Mononuclear cell (primary cell): ENCODE measurements around the gene ENSA. TPM values are rescaled to one million over a fixed set of nuclear protein-coding genes. Genes with fewer than 3 reads are reported as not detected.
"Not testable (repeated sequence)": the region's sequence is repeated elsewhere in the genome, so short reads cannot be mapped to it uniquely, and the experiment has no call there.

Source experiments
- H3K27me3 ChIP-seq: 2 replicates; pipeline ENCODE4 v1.6.0; 2011; ENCODE audit warnings: low read length, control low read depth; ENCODE audit not compliant: insufficient read depth
- H3K4me1 ChIP-seq: 2 replicates; pipeline ENCODE4 v1.5.1; 2011; ENCODE audit warnings: mild to moderate bottlenecking, low read length, control low read depth; ENCODE audit not compliant: insufficient read depth
- H3K4me3 ChIP-seq: 2 replicates; pipeline ENCODE4 v1.5.1; 2011; ENCODE audit warnings: mild to moderate bottlenecking, low read length, moderate library complexity
- H3K9me3 ChIP-seq: 2 replicates; pipeline ENCODE4 v1.5.1; 2011; ENCODE audit warnings: low read depth, mild to moderate bottlenecking, control low read depth, low read length
- total RNA-seq: library from RNA; depleted of rRNA; stranded (reverse); fragments of >200 nt; gene quantifications from one replicate; pipeline ENCODE4 v1.2.3, GENCODE V29; 2012

Gene ENSA, protein sequence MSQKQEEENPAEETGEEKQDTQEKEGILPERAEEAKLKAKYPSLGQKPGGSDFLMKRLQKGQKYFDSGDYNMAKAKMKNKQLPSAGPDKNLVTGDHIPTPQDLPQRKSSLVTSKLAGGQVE
- total RNA-seq: 147 TPM

DNA sequence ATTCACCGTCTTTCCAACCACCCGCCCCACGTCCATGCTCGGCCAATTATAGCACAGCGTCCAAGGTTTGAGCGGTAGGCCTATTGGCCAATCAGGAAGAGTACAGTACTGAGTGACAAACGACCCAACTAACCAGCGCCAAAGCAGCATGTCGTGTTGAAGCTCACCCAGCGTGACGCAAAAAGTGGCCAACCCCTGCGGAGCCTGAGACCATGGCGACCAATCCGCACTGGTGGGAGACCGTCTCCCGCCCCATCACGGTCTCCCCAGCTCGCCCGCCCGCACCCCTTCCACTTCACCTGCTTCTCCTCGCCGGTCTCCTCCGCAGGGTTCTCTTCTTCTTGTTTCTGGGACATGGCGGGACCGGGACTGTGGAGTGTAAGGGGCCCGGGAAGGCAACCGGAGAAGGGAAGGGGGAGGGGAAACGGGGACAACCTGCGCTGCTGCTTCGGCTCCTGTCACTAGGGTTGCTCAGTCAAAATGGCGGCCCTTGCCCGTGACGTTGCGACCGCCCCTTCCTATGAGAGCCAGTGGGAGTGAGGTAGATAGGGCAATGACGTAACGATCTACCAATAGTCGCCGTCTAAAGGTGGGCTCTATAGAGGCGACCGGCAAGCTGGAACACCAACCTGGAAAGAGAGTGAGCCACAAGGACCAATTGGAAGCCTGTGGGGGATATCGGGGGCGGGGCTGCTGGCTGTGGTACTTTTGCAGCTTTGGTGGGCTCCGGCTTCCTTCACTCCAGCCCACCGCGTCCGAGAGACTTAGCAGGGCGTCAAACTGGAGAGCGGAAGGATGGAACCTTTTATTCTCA is at the start of gene ENSA:
TSS of gene ENSA (minus strand) at position 498 of the 814 bp plus-strand sequence. CDS start at position 356, 142 bp downstream.
- Histone ChIP-seq H3K4me3 (peak within 1 kb of the TSS; percentile 58), H3K27me3 (no peaks in the 10 kb centered on the region), H3K9me3 (no peaks in the 10 kb centered on the region), H3K4me1 (peaks cover 22% of the 10 kb centered on the region)

DNA sequence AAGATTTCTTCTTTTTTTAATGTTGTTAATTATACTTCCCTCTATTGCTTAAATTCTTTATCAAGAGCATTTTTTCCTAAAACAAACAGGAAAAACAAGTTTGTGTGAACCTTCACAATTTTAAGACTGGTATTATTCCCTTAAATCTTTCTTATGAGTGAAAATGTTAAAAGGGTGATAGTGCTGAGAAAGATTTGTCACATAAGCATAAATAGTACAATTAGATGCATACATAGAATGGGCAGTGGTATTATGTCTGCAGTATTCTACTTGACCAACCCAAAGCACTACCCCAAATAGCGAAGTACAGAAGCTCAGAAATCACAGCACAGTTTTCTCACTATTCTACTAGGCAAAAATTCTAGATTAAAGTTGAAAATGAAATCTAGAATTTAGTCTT is 49.6 kb upstream of the ENSA start:
- no peaks in the 10 kb centered on the region for H3K9me3 ChIP-seq

DNA sequence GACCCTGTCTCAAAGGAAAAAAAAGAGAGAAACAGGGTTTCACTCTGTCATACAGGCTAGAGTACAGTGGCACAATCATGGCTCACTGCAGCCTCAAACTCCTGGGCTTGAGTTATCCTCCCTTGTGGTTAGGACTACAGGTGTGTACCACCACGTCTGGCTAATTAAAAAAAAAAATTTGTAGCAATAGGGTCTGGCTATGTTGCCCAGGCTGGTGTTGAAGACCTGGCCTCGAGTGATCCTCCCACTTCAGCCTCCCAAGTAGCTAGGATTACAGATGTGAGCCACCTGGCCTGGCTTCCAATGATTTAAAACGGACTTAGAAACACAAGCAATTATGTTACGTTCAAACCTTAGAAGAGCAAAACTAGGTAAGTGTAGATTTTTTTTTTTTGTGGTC is 45.5 kb upstream of the ENSA start:
- Histone ChIP-seq H3K4me3 (no peak overlapping the region), H3K27me3 (no peaks in the 10 kb centered on the region), H3K4me1 (no peaks in the 10 kb centered on the region), H3K9me3 (no peaks in the 10 kb centered on the region)

More for the DNA sequence above, 49.6 kb upstream of the ENSA start:
- Histone ChIP-seq H3K27me3 (no peaks in the 10 kb centered on the region), H3K4me3 (no peak overlapping the region), H3K4me1 (peaks cover 1% of the 10 kb centered on the region)

DNA sequence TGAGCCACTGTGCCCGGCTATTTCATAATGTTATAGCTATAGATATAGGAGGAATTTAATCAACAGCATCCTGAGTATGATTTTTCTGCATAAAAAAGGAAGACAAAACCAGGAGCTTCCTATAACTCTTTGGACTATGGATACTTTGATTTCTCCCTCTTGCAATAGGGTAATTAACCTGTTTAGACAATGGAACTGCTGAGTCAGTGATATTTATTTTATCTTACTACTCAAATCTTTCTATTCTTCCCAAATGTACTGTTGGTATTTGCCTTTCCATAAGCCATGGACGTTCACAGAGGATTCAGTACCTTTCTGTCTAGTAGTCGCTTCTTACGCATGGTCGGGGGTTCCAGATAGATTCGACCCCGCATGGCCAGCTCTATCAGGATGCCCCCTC is 33.9 kb upstream of the ENSA start:
- no peak overlapping the region for H3K4me3 ChIP-seq
- no peaks in the 10 kb centered on the region for H3K9me3 ChIP-seq
- H3K27me3 ChIP-seq: no peaks in the 10 kb centered on the region
- no peaks in the 10 kb centered on the region for H3K4me1 ChIP-seq

DNA sequence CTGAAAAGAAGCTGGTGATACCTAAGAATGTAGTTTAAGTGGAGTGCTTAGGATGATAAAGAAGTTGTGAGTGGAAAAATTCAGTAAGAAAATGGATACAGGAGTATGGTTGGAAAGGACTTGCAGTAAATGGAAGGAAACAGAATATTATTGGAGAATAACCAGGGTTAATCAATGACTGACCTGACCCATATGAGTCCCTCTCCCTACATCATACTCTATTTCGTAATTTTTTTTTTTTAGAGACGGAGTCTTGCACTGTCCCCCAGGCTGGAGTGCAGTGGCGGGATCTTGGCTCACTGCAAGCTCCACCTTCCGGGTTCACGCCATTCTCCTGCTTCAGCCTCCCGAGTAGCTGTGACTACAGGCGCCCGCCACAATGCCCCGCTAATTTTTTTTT is 33.4 kb upstream of the ENSA start:
- Histone ChIP-seq H3K4me1 (no peaks in the 10 kb centered on the region), H3K27me3 (no peaks in the 10 kb centered on the region), H3K4me3 (no peak overlapping the region), H3K9me3 (no peaks in the 10 kb centered on the region)

DNA sequence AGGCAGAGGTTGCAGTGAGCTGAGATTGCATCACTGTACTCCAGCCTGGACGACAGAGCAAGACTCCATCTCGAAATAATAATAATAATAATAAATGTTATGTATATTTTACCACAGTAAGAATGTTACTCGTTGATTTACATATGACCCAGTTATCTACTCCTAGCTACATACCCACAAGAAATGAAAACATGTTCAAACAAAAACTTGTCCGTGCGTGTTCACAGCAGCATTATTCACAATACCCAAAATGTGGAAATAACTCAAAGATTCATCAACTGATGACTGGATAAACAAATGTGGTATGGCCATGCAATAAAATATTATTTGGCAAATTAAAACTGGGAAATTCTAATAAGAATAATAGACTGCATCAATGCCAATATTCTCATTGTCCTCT is 31.7 kb upstream of the ENSA start:
- Histone ChIP-seq H3K27me3 (no peaks in the 10 kb centered on the region), H3K9me3 (no peaks in the 10 kb centered on the region), H3K4me3 (no peak overlapping the region), H3K4me1 (no peaks in the 10 kb centered on the region)

DNA sequence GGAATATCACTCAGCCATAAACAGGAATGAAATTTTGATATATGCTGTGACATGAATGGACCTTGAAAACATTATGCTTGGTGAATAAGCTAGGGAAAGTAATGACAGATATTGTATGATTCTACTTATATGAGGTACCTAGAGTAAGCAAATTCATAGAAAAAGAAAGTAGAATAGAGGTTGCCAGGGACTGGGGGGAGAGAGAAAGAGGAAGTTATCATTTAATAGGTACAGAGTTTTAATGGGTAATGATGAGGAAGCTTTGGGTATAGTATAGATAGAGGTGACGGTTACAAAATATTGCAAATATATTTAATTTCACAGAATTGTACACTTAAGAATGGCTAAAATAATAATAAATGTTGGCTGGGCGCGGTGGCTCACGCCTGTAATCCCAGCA is 31.2 kb upstream of the ENSA start:
- Histone ChIP-seq H3K4me1 (no peaks in the 10 kb centered on the region), H3K27me3 (no peaks in the 10 kb centered on the region), H3K9me3 (no peaks in the 10 kb centered on the region), H3K4me3 (no peak overlapping the region)

DNA sequence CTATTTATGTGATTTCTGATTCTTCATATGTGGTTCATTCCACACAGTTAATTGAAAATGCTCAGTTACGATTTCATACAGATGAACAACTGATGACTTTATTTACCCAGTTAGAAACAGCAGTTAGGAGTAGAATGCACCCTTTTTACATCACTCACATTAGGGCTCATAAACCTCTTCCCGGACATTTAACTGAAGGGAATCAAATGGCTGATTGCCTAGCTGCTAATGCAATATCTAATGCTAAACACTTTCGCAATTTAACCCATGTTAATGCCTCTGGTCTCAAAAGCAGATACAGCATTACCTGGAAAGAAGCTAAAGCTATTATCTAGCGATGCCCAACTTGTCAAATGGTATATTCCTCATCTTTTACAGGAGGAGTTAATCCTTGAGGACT is 27.7 kb upstream of the ENSA start:
- H3K4me3 ChIP-seq, H3K27me3 ChIP-seq, H3K9me3 ChIP-seq, H3K4me1 ChIP-seq: not testable (repeated sequence)

DNA sequence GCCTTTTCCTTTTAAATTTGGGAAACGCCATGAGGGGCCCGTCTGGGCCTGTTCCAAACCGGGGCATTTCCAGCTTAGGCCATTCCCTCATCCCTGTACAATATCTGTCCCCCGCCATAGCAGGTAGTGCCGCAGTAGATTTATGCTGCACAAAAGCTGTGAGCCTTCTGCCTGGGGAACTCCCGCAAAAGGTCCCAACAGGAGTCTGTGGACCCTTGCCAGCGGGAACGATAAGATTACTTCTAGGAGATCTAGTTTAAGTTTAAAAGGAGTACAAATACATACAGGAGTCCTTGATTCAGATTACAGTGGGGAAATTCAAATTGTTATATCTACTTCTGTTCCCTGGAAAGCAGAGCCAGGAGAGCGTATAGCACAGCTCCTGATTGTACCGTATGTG is 25.2 kb upstream of the ENSA start:
- not testable (repeated sequence) for H3K9me3 ChIP-seq, H3K4me1 ChIP-seq, H3K4me3 ChIP-seq, H3K27me3 ChIP-seq

DNA sequence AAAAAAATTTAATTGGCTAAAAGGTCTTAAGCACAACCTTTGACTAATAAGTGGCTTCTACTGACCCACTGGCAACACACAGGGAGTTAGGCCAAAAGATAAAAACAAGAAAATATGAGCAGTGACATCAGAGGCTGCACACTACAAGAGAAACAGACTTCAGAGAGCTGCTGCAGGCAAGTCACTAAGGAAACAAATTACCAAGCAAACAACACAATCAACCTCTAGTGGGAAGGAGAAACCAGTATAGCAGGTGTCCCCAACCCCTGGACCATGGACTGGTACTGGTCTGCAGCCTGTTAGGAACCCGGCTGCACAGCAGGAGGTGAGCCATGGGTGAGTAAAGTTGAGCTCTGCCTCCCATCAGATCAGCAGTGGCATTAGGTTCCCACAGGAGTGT is 20.8 kb upstream of the ENSA start:
- Histone ChIP-seq H3K9me3 (no peaks in the 10 kb centered on the region), H3K27me3 (no peaks in the 10 kb centered on the region), H3K4me3 (no peak overlapping the region), H3K4me1 (no peaks in the 10 kb centered on the region)

DNA sequence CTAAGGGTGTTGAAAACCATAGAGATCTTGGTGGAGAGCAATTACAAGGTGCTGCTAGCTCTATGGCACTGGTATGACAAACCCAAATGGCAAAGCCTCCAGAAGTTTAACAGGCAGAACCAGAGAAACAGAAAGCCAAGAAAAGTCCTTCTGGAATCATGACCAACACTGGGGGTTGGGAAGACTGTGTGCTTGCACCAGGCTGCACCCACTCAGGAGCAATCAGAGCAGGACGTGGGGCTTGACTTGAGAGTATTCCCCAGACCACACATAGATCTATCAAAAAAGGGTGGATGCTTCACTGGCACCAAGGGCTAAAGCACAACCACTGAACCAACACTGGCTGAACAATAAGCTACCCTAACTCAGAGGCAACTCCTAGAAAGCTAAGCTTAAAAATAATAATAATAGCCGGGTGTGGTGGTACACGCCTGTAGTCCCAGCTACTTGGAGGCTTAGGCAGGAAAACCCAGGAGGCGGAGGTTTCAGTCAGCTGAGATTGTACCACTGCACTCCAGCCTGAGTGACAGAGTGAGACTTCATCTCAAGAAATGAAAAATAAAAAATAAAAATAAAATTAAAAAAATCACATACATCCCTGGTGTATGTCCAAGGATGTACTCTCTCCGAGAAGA is 20.1 kb upstream of the ENSA start:
- H3K27me3 ChIP-seq: no peaks in the 10 kb centered on the region

DNA sequence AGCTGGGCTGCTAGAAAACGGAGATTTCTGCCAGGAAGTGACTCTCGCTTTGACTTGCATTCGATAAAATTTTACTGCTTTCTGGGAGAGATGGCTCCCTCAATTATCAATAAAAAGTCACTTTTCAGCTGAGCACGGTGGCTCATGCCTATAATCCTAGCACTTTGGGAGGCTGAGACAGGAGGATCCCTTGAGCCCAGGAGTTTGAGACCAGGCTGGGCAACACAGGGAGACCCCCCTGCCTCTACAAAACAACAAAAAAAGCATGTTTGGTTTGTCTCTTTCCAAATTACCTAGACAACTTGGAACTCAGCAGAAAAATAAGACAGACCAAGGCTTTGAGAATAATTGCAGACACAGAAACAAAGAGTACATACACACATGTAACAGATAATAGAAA is 12.9 kb upstream of the ENSA start:
- H3K4me1 ChIP-seq: no peaks in the 10 kb centered on the region
- H3K4me3 ChIP-seq: no peak overlapping the region
- no peaks in the 10 kb centered on the region for H3K27me3 ChIP-seq
- H3K9me3 ChIP-seq: no peaks in the 10 kb centered on the region

More for the DNA sequence above, 20.1 kb upstream of the ENSA start:
- H3K4me1 ChIP-seq: no peaks in the 10 kb centered on the region
- H3K9me3 ChIP-seq: no peaks in the 10 kb centered on the region
- H3K4me3 ChIP-seq: no peak overlapping the region

DNA sequence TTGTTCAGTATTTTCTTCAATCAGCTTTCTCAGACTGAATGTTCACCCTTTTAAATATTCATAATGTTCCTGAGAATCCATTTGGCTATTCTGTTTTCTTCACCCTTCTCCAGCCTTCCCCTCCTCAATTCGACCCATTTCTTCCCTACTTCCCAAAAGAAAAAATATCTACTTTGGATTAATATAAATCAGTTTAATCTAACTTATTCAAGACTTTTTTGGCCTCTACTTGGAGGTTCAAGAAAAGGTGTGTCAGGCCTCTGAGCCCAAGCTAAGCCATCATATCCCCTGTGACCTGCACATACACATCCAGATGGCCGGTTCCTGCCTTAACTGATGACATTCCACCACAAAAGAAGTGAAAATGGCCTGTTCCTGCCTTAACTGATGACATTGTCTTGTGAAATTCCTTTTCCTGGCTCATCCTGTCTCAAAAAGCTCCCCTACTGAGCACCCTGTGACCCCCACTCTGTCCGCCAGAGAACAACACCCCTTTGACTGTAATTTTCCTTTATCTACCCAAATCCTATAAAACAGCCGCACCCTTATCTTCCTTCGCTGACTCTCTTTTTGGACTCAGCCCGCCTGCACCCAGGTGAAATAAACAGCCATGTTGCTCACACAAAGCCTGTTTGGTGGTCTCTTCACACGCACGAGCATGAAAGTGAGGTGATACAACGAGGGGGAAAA is 11.9 kb upstream of the ENSA start:
- H3K9me3 ChIP-seq, H3K27me3 ChIP-seq, H3K4me3 ChIP-seq, H3K4me1 ChIP-seq: not testable (repeated sequence)

DNA sequence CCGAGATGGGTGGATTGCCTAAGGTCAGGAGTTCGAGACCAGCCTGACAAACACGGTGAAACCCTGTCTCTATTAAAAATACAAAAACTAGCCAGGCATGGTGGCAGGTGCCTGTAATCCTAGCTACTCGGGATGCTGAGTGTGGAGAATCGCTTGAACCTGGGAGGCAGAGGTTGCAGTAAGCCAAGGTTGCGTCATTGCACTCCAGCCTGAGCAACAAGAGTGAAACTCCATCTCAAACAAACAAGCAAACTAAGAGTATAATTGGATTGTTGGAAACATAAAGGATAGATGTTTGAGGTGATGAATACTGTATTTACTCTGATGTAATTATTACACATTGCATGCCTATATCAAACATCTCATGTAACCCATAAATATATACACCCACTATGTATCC is 9.0 kb upstream of the ENSA start:
- H3K9me3 ChIP-seq, H3K27me3 ChIP-seq, H3K4me1 ChIP-seq, H3K4me3 ChIP-seq: not testable (repeated sequence)

DNA sequence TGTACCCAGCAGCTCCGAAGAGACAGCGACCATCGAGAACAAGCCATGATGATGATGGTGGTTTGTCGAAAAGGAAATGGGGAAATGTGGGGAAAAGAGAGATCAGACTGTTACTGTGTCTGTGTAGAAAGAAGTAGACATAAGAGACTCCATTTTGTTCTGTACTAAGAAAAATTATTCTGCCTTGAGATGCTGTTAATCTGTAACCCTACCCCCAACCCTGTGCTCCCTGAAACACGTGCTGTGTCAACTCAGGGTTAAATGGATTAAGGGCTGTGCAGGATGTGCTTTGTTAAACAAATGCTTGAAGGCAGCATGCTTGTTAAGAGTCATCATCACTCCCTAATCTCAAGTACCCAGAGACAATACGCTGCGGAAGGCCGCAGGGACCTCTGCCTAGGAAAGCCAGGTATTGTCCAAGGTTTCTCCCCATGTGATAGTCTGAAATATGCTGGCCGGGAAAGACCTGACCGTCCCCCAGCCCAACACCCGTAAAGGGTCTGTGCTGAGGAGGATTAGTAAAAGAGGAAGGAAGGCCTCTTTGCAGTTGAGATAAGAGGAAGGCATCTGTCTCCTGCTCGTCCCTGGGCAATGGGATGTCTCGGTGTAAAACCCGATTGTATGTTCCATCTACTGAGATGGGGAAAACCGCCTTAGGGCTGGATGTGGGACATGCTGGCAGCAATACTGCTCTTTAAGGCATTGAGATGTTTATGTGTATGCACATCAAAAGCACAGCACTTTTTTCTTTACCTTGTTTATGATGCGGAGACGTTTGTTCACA is 5.6 kb upstream of the ENSA start:
- H3K4me1 ChIP-seq, H3K4me3 ChIP-seq, H3K27me3 ChIP-seq, H3K9me3 ChIP-seq: not testable (repeated sequence)
